K562 (cell line): ENCODE results near the gene ADAT2. TPM values are rescaled to one million over a fixed set of nuclear protein-coding genes. Genes with fewer than 3 reads are reported as not detected.

Experiments
- ATAC-seq: fragments of 200-7000 bp; cut with Tn5 transposase; 3 replicates; pipeline ENCODE4 v1.9.1; 2020; ENCODE audit warnings: moderate library complexity
- BruUV-seq: library from RNA; stranded (reverse); fragments of 400-500 nt; replicated peaks from 2 replicates; lab custom pipeline; 2021; lab: Mats Ljungman, UMichigan
- CTCF ChIA-PET: fragments of 300-600 bp; formaldehyde crosslinking; extraction: SDS; loops from one replicate; lab custom pipeline; 2021; ENCODE audit warnings: low intra/inter-chr PET ratio; lab: Yijun Ruan, JAX
- POLR2A ChIA-PET: fragments of 300-600, 350-650 bp; sonication (Branson Sonifier 250); formaldehyde crosslinking; extraction: SDS; loops from one replicate; lab custom pipeline; 2021; ENCODE audit warnings: antibody characterized with exemption, inconsistent platforms; lab: Yijun Ruan, JAX
- DNase-seq, 4 experiments: peaks; one replicate each; pipeline versions ENCODE4 v3.0.0 to v3.0.0-alpha.2; 2011 to 2018; ENCODE audit warnings: low spot score in 3 of 4, mixed read lengths in 3 of 4; ENCODE audit errors: extremely low read depth in 1 of 4
- FAIRE-seq: peaks from 2 replicates; lab custom pipeline; 2011; peaks lifted over from hg19 to GRCh38; lab: Jason Lieb, UNC
- H2AFZ ChIP-seq: 2 replicates; pipeline ENCODE4 v1.6.0; 2011; ENCODE audit warnings: low read depth, low read length, control low read depth, inconsistent platforms
- H3K27ac ChIP-seq: fragments of 200-600 bp; 3 replicates; pipeline ENCODE4 v1.8.0; 2011; ENCODE audit warnings: low read depth, mild to moderate bottlenecking, control low read depth, inconsistent platforms, low read length, moderate library complexity, mixed read lengths; ENCODE audit errors: extremely low read depth
- H3K27me3 ChIP-seq, 2 experiments: fragments of 300-600 bp in 1 of 2; 2 replicates in 1 of 2; 3 replicates in 1 of 2; pipeline versions ENCODE4 v1.6.0 to v1.8.0; 2011; ENCODE audit warnings: inconsistent platforms in 2 of 2, low read length in 2 of 2, mild to moderate bottlenecking in 1 of 2, mixed read lengths in 1 of 2, moderate library complexity in 1 of 2; ENCODE audit not compliant: control insufficient read depth in 2 of 2, insufficient read depth in 2 of 2
- H3K36me3 ChIP-seq: fragments of 300-600 bp; 3 replicates; pipeline ENCODE4 v1.8.0; 2011; ENCODE audit warnings: mild to moderate bottlenecking, low read length, inconsistent platforms; ENCODE audit not compliant: control insufficient read depth, insufficient read depth
- H3K4me1 ChIP-seq, 2 experiments: fragments of 200-600 bp in 1 of 2; replicated peaks in 1 of 2; 2 replicates in 1 of 2; 3 replicates in 1 of 2; pipeline versions ENCODE4 v1.5.1 to v1.8.0; 2011; ENCODE audit warnings: inconsistent platforms in 2 of 2, low read length in 2 of 2, mild to moderate bottlenecking in 1 of 2, mixed read lengths in 1 of 2, moderate library complexity in 1 of 2; ENCODE audit not compliant: control insufficient read depth in 2 of 2, insufficient read depth in 2 of 2
- H3K4me2 ChIP-seq: 2 replicates; pipeline ENCODE4 v1.6.1; 2011; ENCODE audit warnings: low read length, control low read depth, inconsistent platforms, mixed read lengths; ENCODE audit not compliant: insufficient read depth
- H3K4me3 ChIP-seq: fragments of 200-600 bp; sonication (generic), shearing (Covaris generic); 2 replicates; pipeline ENCODE4 v1.5.1; 2016; ENCODE audit warnings: control low read depth, inconsistent platforms
- H3K79me2 ChIP-seq: fragments of 200-600 bp; 3 replicates; pipeline ENCODE4 v1.8.0; 2011; ENCODE audit warnings: low read length, inconsistent platforms; ENCODE audit not compliant: control insufficient read depth, insufficient read depth
- H3K9ac ChIP-seq, 2 experiments: 2 replicates each; pipeline versions ENCODE4 v1.6.0 to v1.6.1; 2011; ENCODE audit warnings: low read depth in 2 of 2, low read length in 2 of 2, control low read depth in 1 of 2, inconsistent platforms in 1 of 2, mild to moderate bottlenecking in 1 of 2, mixed read lengths in 1 of 2; ENCODE audit not compliant: insufficient read depth in 1 of 2
- H3K9me1 ChIP-seq: one replicate; pipeline ENCODE4 v1.6.0; 2011; ENCODE audit warnings: inconsistent platforms, mild to moderate bottlenecking, low read length, moderate library complexity; ENCODE audit not compliant: control insufficient read depth, insufficient read depth
- H3K9me3 ChIP-seq: replicated peaks from 2 replicates; pipeline ENCODE4 v1.5.1; 2011; ENCODE audit warnings: low read depth, low read length, inconsistent platforms; ENCODE audit not compliant: control insufficient read depth, insufficient read depth
- H4K20me1 ChIP-seq: replicated peaks from 2 replicates; pipeline ENCODE4 v1.6.1; 2011; ENCODE audit warnings: low read length, inconsistent platforms, mixed read lengths; ENCODE audit not compliant: control insufficient read depth, insufficient read depth
- CEBPG ChIP-seq, 3 experiments: fragments of 200-800 bp in 1 of 3; sonication (Bioruptor generic) in 1 of 3; sonication (generic) in 1 of 3; formaldehyde crosslinking in 1 of 3; IDR thresholded peaks in 2 of 3; conservative IDR thresholded peaks in 1 of 3; 2 replicates each; pipeline versions ENCODE4 v1.6.1 to v1.8.0; 2016 to 2022; ENCODE audit warnings: missing compliant biosample characterization in 2 of 3, missing genetic modification characterization in 2 of 3, mild to moderate bottlenecking in 1 of 3, missing genetic modification reagents in 1 of 3
- NELFE ChIP-seq: IDR thresholded peaks from 2 replicates; pipeline ENCODE4 v1.6.1; 2011; ENCODE audit warnings: mild to moderate bottlenecking; ENCODE audit not compliant: insufficient read depth, insufficient read length
- RBM25 ChIP-seq: fragments of 200-400 bp; formaldehyde crosslinking; IDR thresholded peaks from 2 replicates; pipeline ENCODE4 v1.6.1; 2018; ENCODE audit warnings: low read length, low read depth, moderate library complexity; ENCODE audit not compliant: severe bottlenecking
- TBP ChIP-seq: optimal IDR thresholded peaks from 2 replicates; pipeline ENCODE3; 2011; ENCODE audit warnings: low read depth, low read length, improper control_type of control experiment
- TEAD4 ChIP-seq, 2 experiments: sonication (generic) in 1 of 2; formaldehyde crosslinking in 1 of 2; IDR thresholded peaks; 2 replicates each; pipeline versions ENCODE4 v1.6.1 to v1.8.0; 2012 to 2022; ENCODE audit warnings: borderline replicate concordance in 1 of 2, inconsistent platforms in 1 of 2, low read length in 1 of 2, mild to moderate bottlenecking in 1 of 2, missing genetic modification reagents in 1 of 2
- ZNF121 ChIP-seq: sonication (generic); formaldehyde crosslinking; conservative IDR thresholded peaks from 2 replicates; pipeline ENCODE4 v1.8.0; 2022; ENCODE audit warnings: missing genetic modification reagents
- WGBS: fragments of 100-300 bp; shearing (Covaris generic); methylation state at CpG from one replicate; pipeline ENCODE4 v1.1.6; 2016; ENCODE audit warnings: low coverage, mixed read lengths; ENCODE audit not compliant: insufficient coverage; ENCODE audit errors: missing lambda C conversion rate; 5-methylcytosine and 5-hydroxymethylcytosine counted together
- in situ Hi-C: fragments of 300-500 bp; cut with MboI; formaldehyde crosslinking; loops from 4 replicates; pipeline ENCODE4 v1.15.0; 2018; ENCODE audit warnings: inconsistent platforms, mixed read lengths
- intact Hi-C: fragments of 100-400 bp; cut with micrococcal nuclease; formaldehyde crosslinking; loops from 2 replicates; pipeline ENCODE4 v1.14.2; 2022
- polyA plus RNA-seq, 8 experiments: library from polyadenylated mRNA; depleted of rRNA in 4 of 8; stranded (reverse) in 5 of 8; unstranded in 3 of 8; fragments of >200 nt; fragmentation: Nextera tagmentation in 2 of 8; fragmentation: Illumina TruSeq in 1 of 8; extraction: Ambion mirVana in 2 of 8; extraction: Trizol in 1 of 8; gene quantifications; 2 replicates each; pipeline versions ENCODE4 v1.2.1 to v1.2.3, GENCODE V29; 2011 to 2014; ENCODE audit warnings: inconsistent platforms in 1 of 8, missing spikeins in 1 of 8
- total RNA-seq, 7 experiments: library from RNA; depleted of rRNA in 6 of 7; stranded (reverse); fragments of >200 nt in 6 of 7; fragmentation: Illumina TruSeq in 2 of 7; extraction: Trizol in 2 of 7; gene quantifications; 2 replicates each; pipeline versions ENCODE4 v1.2.1 to v1.2.3, GENCODE V29; 2011 to 2021; ENCODE audit warnings: low replicate concordance in 1 of 7

ADAT2 gene
- total and polyA plus RNA-seq, 9 of the 15 experiments (the other 6 are each of a cell fraction or from before 2014, with no cell fraction given): 13.0 to 62.5 (median 31.7) TPM

GRCh38 chr6:143449082-143449713 is 1.3 kb downstream of the ADAT2 start:
- POLR2A ChIA-PET: interaction anchor here (0.6 kb wide), 1 partner anchor 392 kb away, joined by 3 read pairs; no protein-coding TSS in a partner anchor
- intact Hi-C loops (no loop called here), in situ Hi-C loops (no loop called here)
- peak overlapping the region; percentile 89 for H3K4me2 ChIP-seq
- CTCF ChIA-PET: no interaction called here
- H3K36me3 ChIP-seq: peaks cover 30% of the 10 kb centered on the region
- ATAC-seq: no peak
- H3K4me3 ChIP-seq: peak overlapping the region; percentile 65
- no peaks in the 10 kb centered on the region for H3K9me3 ChIP-seq
- no peak for DNase-seq
- H3K9me1 ChIP-seq: no peaks in the 10 kb centered on the region
- no peak for TF ChIP-seq CEBPG (CRISPR knock-in tag; IDR thresholded peaks at IDR 0.05)
- TF ChIP-seq CEBPG (tag; conservative IDR thresholded peaks at IDR 0.05 in 1 of 2, IDR thresholded peaks at IDR 0.05 in 1 of 2): no peak
- TF ChIP-seq TEAD4 (IDR thresholded peaks at IDR 0.05; ENCODE audit: low read length): 0 out of 2 replicates have a peak, but pooled peaks have one; percentile 5
- no peak for TF ChIP-seq TEAD4 (CRISPR knock-in tag; IDR thresholded peaks at IDR 0.05; ENCODE audit: borderline replicate concordance)
- TF ChIP-seq RBM25: peak; percentile 18
- TF ChIP-seq ZNF121 (CRISPR knock-in tag): peak; percentile 89
- TF ChIP-seq NELFE: no peak
- peak; percentile 19 for TF ChIP-seq TBP
- no peak for FAIRE-seq
- peaks cover 0 to 8% of the 10 kb centered on the region in 2 experiments; a peak in 2 of 5 replicates for H3K4me1 ChIP-seq
- H4K20me1 ChIP-seq: no peaks in the 10 kb centered on the region
- no TSS peak for BruUV-seq
- 13% methylated on average over 6 of the region's 6 CpGs for WGBS
- H3K9ac ChIP-seq: peak overlapping the region; percentile 85 to 98
- peak overlapping the region; percentile 78 for H3K27ac ChIP-seq
- H3K27me3 ChIP-seq: no peaks in the 10 kb centered on the region
- peak overlapping the region; percentile 89 for H2AFZ ChIP-seq
- peaks cover 77% of the 10 kb centered on the region for H3K79me2 ChIP-seq
